GM21528 (cell line): ENCODE measurements around the gene ACTL9.

Source experiments
- ATAC-seq: cut with Tn5 transposase; IDR thresholded peaks from one replicate; pipeline ENCODE4 v1.9.1; 2021; ENCODE audit warnings: mild to moderate bottlenecking, moderate library complexity; ENCODE audit not compliant: unreplicated experiment, low FRiP score

The ACTL9 gene

DNA sequence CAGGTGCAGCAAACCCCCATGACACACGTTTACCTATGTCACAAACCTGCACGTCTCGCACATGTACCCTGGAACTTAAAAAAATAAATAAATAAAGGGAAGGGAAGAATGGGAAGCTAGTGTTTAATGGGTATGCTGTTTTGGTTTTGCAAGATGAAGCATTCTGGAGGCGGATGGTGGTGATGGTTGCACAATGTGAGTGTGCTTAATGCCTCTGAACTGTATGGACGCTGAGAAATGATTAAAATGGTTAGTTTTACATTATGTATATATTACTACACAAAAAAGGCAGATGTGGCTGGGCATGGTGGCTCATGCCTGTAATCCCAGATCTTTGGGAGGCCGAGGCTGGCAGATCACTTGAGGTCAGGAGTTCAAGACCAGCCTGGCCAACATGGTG lies 50.4 kb downstream of the ACTL9 start:
- no peak for ATAC-seq
